GF-D8 (cell line): ENCODE results near the gene ELN.
"Not testable (repeated sequence)": the region's sequence is repeated elsewhere in the genome, so short reads cannot be mapped to it uniquely, and the experiment has no call there.

Source experiments
- DNase-seq: peaks from one replicate; lab custom pipeline; 2025; lab: John Stamatoyannopoulos, UW

ELN gene

DNA sequence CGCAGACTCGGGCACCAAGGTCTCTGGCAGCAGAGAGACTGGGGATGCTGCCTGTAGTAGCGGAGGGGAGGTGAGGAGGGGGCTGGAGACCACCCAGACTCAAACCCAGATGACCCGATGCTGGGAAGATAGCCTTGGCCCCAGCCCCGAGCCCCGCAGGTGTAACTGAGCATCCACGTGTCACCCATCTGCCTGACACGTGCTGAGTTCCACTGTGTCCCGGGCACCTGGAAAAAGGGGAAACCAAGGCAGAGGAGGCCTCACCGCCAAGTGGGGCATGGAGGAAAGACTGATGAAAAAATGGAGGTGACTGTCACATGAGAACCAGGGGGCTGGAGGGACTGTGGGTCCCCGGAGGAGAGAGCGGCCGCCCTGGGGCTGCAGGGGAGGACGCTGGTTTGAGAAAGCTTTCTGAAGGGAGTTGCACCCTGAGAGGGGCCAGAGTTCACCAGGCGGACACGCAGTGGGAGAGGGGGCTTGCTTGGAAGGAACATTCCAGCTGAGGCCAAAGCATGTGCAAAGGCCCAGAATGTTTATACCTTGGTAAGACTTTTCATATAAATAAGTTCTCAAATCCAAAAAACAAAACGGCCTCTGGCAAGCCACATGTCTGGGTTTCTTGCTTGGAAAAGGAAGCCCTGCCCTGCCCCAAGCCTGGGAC, 27.4 kb upstream of the ELN start:
- no peak for DNase-seq

DNA sequence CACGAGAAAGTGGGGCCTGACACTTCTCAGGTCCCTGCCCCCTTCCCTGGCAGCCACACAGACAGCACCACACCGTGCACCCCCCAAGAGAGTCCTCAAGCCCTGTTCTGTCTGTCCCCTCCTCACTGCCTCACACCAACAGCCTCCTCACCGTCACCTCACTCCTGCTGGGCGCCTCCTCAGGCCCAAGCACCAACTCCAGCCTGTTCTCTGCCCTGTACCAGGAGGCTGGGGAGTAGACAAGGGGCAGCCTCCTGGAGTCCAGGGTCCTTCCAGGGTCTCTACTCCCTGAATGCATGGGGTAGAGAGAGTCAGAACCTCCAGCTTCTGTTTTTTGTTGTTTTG, 26.9 kb upstream of the ELN start:
- DNase-seq, result no peak

GRCh38 chr7:74002474-74003017, 25.4 kb upstream of the ELN start:
- DNase-seq, result peak; percentile 22

- no peak for DNase-seq
Observed at GRCh38 chr7:74003621-74004020, 24.4 kb upstream of the ELN start.

DNA sequence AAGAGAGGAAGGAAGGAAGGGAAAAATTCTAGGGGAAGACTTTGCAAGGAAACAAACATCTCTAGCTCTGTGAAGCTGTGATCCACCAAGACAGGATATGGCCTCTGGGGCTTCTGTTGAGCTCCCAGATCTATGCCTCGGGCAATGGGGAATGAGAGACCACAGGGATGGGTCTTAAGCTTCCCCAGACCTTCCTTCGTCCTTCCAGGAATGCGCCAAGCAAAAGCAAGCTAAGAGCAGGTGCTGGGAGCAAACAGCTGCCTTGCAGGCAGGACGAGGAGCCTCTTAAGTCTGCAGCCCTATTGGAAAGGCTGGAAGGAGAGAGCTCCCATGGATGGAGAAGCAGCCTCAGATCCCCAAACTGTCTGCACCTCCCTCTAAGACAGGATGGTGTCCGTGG, 21.9 kb upstream of the ELN start:
- no peak for DNase-seq

DNA sequence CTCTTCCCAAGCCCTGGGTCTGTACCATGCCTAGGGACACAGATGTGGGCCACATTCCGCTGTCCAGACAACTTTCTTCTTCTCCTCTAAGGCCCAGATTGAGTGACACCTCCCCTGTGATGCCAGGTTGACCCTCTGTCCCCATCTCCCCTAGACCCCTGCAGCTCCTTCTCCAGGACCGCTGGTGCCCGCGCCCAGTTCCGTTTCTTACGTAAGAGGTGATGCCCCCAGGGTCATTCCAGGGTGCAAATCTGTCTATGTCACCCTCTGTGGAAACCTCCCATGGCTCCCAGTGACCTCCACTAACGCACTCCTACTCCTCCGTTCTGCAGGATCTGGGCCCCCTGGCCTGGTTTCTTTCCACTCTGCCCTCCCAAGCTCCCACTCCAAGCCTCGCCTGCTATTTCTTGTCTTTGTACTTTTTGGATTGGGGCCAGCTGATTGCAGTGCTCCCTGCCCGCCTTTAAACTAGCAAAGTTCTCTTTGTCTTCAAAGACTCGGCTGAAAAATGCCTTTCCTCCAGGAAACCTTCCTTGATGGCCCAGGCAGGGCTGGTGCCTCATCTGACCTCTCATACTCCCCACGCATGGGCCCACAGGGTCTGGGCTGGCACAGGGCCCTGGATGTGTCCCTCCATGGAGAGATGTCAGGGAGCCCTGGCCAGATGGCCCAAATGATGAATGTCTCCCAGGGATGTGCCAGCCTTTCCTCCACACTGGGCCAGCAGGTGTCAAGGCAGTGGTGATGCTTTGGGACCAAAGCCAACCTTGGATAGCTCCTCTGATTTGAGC, 21.3 kb upstream of the ELN start:
- no peak for DNase-seq

DNA sequence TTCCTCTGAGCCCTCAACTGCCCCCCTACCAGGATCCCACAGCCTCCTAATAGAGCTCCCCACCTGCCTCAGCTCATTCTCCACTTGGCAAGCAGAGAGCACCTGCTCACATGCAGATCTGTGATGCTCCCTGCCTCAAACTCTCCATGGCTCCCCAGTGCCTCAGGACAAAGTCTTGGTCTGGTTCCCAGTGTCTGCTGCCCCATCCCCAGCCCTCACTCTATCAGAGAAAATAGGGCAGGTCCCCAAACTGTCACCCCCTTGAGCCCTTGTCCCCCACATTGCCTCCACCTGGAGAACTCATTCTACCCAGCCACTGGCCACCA, 20.8 kb upstream of the ELN start:
- DNase-seq, result no peak

DNA sequence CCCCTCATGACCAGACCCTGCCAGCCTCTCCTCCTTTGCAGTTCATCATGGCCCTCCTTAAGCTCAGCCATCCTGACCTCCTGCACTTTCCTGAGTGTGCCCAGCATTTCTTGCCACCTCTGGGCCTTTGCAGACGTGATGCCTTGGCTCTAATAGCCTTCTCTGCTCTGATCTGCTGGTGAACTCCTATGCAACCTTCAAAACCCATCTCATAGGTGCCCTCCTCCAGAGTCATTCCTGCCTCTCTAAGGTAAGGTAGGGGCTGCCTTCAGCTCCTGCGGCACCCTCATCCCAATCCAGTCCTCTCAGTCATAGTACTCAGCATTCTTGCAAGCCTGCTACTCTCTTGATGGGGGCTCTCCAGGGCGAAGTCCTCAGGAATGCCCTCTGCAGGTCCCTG, 19.3 kb upstream of the ELN start:
- DNase-seq, result no peak

DNA sequence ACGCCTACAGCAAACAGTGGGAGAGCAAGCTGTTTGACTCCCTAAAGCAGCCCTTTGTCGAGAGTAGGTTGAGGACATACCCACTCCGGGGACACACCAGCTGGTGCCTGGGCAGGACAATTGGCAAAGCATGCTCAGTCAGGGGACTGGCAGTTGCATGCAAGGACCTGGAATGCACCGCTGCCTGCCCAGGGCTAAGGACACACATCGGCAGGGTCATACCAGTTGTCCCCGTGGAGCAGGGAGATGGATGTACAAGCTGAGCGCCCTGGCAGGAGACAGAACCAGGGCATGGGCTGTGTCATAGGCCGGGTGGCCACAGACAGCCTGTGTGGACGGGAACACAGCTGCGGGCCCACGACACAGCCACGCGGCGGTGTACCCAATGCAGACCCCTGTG, 18.3 kb upstream of the ELN start:
- DNase-seq, result no peak

DNA sequence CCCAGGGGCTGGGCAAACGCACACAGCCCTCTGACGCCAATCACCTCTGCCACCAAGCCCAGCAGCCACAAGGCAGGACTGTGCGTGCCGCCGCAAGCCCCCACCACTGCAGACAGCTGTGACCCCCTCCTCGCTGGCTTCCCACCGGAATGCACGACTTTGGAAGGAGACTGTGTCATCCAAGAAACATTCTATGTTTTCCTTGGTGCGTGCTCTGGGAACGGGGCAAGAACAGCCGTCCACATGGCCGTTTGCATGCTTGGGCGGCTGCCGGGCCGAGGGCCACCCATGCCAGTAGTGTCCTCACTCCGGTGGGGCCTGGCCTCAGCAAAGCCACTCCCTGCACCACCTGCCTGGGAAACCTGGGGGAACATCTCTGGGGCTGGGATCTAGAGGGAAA, 17.6 kb upstream of the ELN start:
- DNase-seq, result no peak

DNA sequence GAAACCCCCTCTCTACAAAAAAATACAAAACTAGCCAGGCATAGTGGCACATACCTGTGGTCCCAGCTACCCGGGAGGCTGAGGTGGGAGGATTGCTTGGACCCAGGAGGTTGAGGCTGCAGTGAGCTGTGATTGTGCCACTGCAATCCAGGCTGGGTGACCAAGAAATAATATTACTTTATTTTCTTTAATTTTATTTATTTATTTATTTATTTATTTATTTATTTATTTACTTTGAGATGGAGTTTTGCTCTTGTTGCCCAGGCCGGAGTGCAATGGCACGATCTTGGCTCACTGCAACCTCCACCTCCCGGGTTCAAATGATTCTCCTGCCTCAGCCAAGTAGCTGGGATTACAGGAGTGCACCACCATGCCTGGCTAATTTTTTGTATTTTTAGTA, 16.6 kb upstream of the ELN start:
- not testable (repeated sequence) for DNase-seq

DNA sequence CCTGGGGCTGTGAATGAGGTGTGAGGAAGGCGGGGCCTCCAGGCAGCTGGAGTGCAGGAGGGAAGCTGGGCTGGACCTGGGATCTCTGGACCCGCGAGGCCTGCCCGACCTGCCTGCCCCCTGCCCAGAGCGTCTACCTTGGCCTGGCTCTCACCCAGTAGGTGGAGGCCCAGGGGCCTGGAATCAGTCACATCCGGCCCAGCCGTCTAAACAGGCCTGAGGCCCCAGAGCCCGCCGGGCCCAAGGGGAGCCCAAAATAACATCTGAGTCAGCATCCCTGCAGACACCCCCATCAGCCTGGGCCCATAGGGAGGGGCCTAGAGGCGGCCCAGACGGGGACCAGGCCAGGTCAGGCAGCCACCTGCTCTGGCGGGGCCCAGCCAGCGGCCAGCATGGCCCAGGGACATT, 15.1 kb upstream of the ELN start:
- DNase-seq, result no peak

- no peak for DNase-seq
Observed at GRCh38 chr7:74013539-74014272, 14.3 kb upstream of the ELN start.

- DNase-seq, result no peak
Observed at GRCh38 chr7:74014931-74015330, 13.0 kb upstream of the ELN start.

DNA sequence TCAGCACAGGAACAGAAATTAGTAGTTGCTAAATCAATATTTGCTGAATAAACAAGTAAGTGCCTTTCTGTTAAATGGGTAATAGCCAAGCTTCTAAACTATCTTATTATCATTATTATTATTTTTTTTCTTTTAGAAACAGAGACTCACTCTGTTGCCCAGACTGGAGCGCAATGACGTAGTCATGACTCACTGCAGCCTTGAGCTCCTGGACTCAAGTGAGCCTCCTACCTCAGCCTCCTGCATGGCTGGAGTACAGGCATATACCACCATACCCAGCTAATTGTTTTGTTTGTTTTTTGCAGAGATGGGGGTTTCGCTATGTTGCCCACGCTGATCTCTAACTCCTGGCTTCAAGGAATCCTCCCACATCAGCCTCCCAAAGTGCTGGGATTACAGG, 12.3 kb upstream of the ELN start:
- no peak for DNase-seq

DNA sequence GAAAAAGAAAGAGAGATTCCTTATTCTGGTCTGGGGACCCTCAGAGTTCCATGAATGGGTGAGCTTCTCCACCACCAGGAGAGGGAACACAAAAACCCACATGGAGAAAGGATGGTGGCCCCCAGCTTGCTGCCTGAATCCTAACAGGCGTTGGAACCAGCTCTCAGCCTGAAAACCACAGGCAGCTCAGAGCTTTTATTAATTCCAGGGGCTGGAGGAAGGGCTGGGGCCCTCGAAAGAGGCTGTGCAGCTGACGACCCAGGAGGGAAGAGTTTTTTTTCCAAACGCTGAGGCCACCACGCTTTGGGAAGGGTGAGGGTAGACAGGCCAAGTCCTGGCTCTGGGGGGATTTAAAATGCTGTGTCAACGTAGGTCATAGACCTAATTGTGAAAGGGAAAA, 10.8 kb upstream of the ELN start:
- no peak for DNase-seq

- DNase-seq, result no peak
Observed at GRCh38 chr7:74018246-74018895, 9.6 kb upstream of the ELN start.

DNA sequence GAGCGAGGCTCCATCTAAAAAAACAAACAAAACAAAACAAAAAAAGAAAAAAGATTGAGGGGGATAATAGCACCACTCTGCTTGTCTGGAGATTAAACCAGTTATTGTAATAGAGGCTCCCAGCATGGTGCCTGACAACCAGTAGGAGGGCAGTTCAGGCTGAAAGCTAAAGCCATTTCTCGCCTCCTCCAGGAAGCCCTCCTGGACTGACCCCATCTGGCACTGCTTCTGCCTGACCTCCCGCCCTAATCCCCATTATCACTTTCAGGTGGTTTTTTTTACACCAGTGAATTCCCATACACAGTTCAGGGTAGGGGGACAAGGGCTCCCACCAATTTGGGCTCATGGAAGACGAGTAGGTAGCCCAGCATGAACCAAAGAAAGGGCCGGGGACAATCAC, 8.8 kb upstream of the ELN start:
- no peak for DNase-seq

DNA sequence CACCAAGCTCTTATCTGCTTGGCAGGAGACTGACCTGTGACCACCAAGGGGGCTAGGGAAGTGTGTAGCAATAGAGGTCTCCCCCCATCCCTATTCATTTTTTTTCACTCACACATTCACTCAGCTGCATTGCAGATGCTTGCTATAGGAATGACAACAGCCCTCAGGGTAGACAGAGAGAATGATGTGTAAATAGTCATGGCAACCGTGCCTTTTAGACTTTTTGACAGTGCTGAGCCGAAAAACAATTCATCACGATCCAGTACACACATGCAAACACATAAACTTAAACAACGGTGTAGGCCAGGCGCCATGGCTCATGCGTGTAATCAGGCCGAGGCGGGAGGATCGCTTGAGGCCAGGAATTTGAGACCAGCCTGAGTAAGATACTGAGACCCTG, 7.6 kb upstream of the ELN start:
- DNase-seq, result no peak

GRCh38 chr7:74021546-74022320, 6.2 kb upstream of the ELN start:
- no peak for DNase-seq

DNA sequence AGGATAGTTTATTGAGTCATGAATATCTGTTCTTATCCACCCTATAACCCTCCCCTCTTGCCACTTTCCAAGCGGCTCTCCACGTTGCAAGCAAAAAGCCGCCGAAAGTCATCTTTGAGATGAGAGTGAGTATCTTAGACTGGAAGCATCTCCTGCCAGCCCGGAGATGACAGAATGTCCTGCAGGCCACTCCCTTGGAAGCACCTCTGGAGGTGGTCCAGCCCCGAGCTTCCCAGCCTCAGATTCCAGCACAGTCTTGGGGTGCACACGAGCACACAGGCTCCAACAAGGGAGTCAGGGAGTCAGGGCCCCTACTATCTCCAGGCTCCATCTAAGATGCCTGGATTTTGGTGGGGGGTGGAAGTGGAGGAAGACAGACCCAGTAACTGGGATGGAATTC, 5.5 kb upstream of the ELN start:
- no peak for DNase-seq

DNA sequence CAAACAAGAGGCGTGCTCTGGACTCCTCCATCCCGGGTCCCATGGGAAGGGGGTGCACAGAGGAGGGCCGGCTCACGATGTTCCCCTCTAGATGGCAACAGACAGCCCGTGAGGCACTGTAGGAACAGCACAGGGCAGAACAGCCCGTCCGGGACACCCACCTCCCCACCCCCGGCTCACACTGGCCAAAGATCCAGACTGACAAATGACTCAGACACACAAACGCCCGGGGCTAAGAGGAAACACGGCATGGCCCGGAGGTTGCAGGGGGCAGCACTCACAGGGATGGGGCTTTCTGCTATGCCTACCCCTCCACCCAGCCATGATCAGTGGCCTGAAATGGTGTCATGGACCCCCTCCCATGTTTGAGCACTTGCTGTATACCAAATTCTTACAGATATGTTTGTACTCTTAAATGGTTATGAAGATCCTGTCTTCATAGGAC, 4.9 kb upstream of the ELN start:
- no peak for DNase-seq
